ENCODE measurements around the gene TRNT1.

The TRNT1 gene

GRCh38 chr3:3134750-3135448 is 8.2 kb downstream of the TRNT1 start:
- Histone ChIP-seq H3K9me3 (ENCODE audit: control insufficient read depth, insufficient read depth, low read length) (no peaks in the 10 kb centered on the region), H3K36me3 (ENCODE audit: insufficient read depth, low read length) (peaks cover 12% of the 10 kb centered on the region), H3K4me1 (ENCODE audit: insufficient read depth, low read length) (no peaks in the 10 kb centered on the region), H3K9ac (ENCODE audit: low read depth, low read length) (no peak overlapping the region)

- H3K9me3 ChIP-seq (ENCODE audit: control insufficient read depth, insufficient read depth, low read length), result no peaks in the 10 kb centered on the region
- peaks cover 11% of the 10 kb centered on the region for H3K36me3 ChIP-seq (ENCODE audit: insufficient read depth, low read length)
Measured at GRCh38 chr3:3137526-3137925, 10.8 kb downstream of the TRNT1 start.

GRCh38 chr3:3141939-3142338 is 15.2 kb downstream of the TRNT1 start:
- H3K4me1 ChIP-seq (ENCODE audit: insufficient read depth, low read length), result no peaks in the 10 kb centered on the region
- H3K36me3 ChIP-seq (ENCODE audit: insufficient read depth, low read length), result peaks cover 16% of the 10 kb centered on the region
- no peak overlapping the region for H3K9ac ChIP-seq (ENCODE audit: low read depth, low read length)
- no peaks in the 10 kb centered on the region for H3K9me3 ChIP-seq (ENCODE audit: control insufficient read depth, insufficient read depth, low read length)

More at GRCh38 chr3:3137526-3137925, 10.8 kb downstream of the TRNT1 start:
- Histone ChIP-seq H3K9ac (ENCODE audit: low read depth, low read length) (no peak overlapping the region), H3K4me1 (ENCODE audit: insufficient read depth, low read length) (no peaks in the 10 kb centered on the region)

- H3K36me3 ChIP-seq (ENCODE audit: insufficient read depth, low read length), result peaks cover 14% of the 10 kb centered on the region
Measured at GRCh38 chr3:3145831-3146230, 19.1 kb downstream of the TRNT1 start.

GRCh38 chr3:3149560-3149959 is 22.8 kb downstream of the TRNT1 start:
- peaks cover 26% of the 10 kb centered on the region for H3K36me3 ChIP-seq (ENCODE audit: insufficient read depth, low read length)
- H3K4me1 ChIP-seq (ENCODE audit: insufficient read depth, low read length), result no peaks in the 10 kb centered on the region
- H3K9ac ChIP-seq (ENCODE audit: low read depth, low read length), result no peak overlapping the region
- no peaks in the 10 kb centered on the region for H3K9me3 ChIP-seq (ENCODE audit: control insufficient read depth, insufficient read depth, low read length)

More at GRCh38 chr3:3145831-3146230, 19.1 kb downstream of the TRNT1 start:
- Histone ChIP-seq H3K4me1 (ENCODE audit: insufficient read depth, low read length) (no peaks in the 10 kb centered on the region), H3K9me3 (ENCODE audit: control insufficient read depth, insufficient read depth, low read length) (no peaks in the 10 kb centered on the region), H3K9ac (ENCODE audit: low read depth, low read length) (no peak overlapping the region)

DNA sequence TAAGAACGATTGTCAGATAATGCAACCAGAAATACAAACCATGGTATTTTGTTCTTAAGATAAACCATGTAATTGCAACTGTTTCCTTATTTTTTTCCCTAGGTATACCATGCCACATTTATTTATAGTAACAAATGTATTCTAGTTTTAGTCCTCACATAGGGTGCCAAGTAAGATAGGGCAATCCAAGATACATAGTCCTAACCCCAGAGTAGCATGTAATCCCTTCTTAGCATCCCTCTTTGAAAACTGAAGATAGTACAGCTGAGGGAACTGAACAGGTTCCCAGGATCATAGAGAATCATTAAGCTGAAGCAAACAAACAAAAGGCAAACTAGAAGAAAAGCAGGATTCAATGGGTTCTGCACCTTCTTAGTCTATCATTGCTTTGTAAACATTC is 24.8 kb downstream of the TRNT1 start:
- Histone ChIP-seq H3K36me3 (ENCODE audit: insufficient read depth, low read length) (peaks cover 18% of the 10 kb centered on the region), H3K4me1 (ENCODE audit: insufficient read depth, low read length) (no peaks in the 10 kb centered on the region), H3K9ac (ENCODE audit: low read depth, low read length) (no peak overlapping the region), H3K9me3 (ENCODE audit: control insufficient read depth, insufficient read depth, low read length) (no peaks in the 10 kb centered on the region)

DNA sequence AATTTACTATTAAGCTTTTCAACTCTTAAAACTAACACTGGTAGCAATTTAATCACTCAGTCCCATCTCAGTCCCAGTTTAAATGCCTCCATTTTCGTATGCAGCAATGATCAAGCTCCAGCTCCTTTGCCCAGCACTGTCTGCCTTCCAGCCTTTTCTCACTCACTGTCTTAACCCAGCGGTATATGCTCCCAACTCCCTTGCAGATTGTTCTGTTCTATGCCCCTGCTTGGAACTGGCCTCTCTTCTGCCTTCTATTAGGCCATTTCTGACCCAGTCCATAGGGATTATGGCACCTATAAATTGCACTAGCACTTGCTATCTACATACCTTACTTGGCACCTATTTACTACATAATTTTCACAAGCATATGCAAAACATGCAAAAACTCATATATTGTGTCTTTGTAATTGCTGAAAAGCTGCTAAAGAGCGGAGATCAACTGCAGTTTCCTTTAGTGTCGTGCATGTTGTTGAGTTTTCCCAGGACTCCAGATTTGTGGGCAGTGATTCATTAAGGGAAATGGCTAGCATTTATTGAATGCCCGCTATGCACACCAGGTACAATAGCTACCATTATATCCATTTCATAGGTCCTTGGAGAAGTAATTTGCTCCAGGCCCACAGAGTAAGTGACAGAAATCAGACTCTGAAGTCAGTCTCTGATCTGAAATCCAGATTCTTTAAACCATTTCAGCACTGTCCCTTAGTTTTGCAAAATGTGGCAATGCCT is 28.3 kb downstream of the TRNT1 start:
- Histone ChIP-seq H3K9me3 (ENCODE audit: control insufficient read depth, insufficient read depth, low read length) (no peaks in the 10 kb centered on the region), H3K9ac (ENCODE audit: low read depth, low read length) (no peak overlapping the region), H3K36me3 (ENCODE audit: insufficient read depth, low read length) (peaks cover 20% of the 10 kb centered on the region), H3K4me1 (ENCODE audit: insufficient read depth, low read length) (no peaks in the 10 kb centered on the region)

GRCh38 chr3:3157484-3157883 is 30.7 kb downstream of the TRNT1 start:
- Histone ChIP-seq H3K4me1 (ENCODE audit: insufficient read depth, low read length) (no peaks in the 10 kb centered on the region), H3K36me3 (ENCODE audit: insufficient read depth, low read length) (peaks cover 12% of the 10 kb centered on the region), H3K9ac (ENCODE audit: low read depth, low read length) (no peak overlapping the region), H3K9me3 (ENCODE audit: control insufficient read depth, insufficient read depth, low read length) (no peaks in the 10 kb centered on the region)

GRCh38 chr3:3160826-3161225 is 34.1 kb downstream of the TRNT1 start:
- no peak overlapping the region for H3K9ac ChIP-seq (ENCODE audit: low read depth, low read length)
- peaks cover 11% of the 10 kb centered on the region for H3K36me3 ChIP-seq (ENCODE audit: insufficient read depth, low read length)
- H3K4me1 ChIP-seq (ENCODE audit: insufficient read depth, low read length), result no peaks in the 10 kb centered on the region
- H3K9me3 ChIP-seq (ENCODE audit: control insufficient read depth, insufficient read depth, low read length), result no peaks in the 10 kb centered on the region

DNA sequence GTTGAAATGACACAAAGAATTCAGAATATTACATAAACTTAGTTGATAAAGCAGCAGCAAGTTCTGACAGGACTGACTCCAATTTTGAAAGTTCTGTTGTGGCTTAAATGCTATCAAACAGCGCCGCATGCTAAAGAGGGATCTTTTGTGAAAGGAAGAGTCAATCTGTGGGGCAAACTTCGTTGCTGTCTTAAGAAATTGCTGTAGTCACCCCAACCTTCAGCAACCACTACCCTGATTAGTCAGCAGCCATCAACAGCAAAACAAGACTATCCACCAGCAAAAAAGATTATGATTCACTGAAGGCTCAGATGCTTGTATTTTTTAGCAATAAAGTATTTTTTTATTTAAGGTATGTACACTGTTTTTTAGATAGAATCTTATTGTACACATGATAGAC is 38.5 kb downstream of the TRNT1 start:
- Histone ChIP-seq H3K36me3 (ENCODE audit: insufficient read depth, low read length) (peaks cover 10% of the 10 kb centered on the region; the same call in 1 of the 2 replicates), H3K9me3 (ENCODE audit: control insufficient read depth, insufficient read depth, low read length) (no peaks in the 10 kb centered on the region)

DNA sequence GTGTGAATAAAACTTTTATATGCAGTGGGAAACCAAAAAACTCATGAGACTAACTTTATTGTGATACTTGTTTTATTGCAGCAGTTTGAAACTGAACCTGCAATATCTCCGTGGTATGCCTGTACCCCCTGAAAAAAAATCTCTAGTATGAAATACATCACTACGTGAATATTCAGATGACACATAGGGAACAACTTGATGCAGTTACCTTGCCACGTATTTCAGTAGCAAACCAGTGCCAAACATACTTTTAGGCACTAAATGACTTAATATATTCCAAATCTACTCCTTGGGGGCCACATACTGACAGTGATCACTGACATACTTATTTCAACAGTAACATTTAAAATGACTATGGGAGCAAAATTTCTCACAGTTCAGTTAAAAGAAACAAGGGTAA is 38.9 kb downstream of the TRNT1 start:
- no peaks in the 10 kb centered on the region for H3K4me1 ChIP-seq (ENCODE audit: insufficient read depth, low read length)
- no peak overlapping the region for H3K9ac ChIP-seq (ENCODE audit: low read depth, low read length)
- H3K9me3 ChIP-seq (ENCODE audit: control insufficient read depth, insufficient read depth, low read length), result no peaks in the 10 kb centered on the region
- H3K36me3 ChIP-seq (ENCODE audit: insufficient read depth, low read length), result peaks cover 13% of the 10 kb centered on the region

More for the DNA sequence above, 38.5 kb downstream of the TRNT1 start:
- no peak overlapping the region for H3K9ac ChIP-seq (ENCODE audit: low read depth, low read length)
- H3K4me1 ChIP-seq (ENCODE audit: insufficient read depth, low read length), result no peaks in the 10 kb centered on the region

GRCh38 chr3:3170998-3171397 is 44.3 kb downstream of the TRNT1 start:
- Histone ChIP-seq H3K9me3 (ENCODE audit: control insufficient read depth, insufficient read depth, low read length) (no peaks in the 10 kb centered on the region), H3K36me3 (ENCODE audit: insufficient read depth, low read length) (peaks cover 12% of the 10 kb centered on the region), H3K4me1 (ENCODE audit: insufficient read depth, low read length) (no peaks in the 10 kb centered on the region), H3K9ac (ENCODE audit: low read depth, low read length) (no peak overlapping the region)

- H3K4me1 ChIP-seq (ENCODE audit: insufficient read depth, low read length), result no peaks in the 10 kb centered on the region
- H3K36me3 ChIP-seq (ENCODE audit: insufficient read depth, low read length), result peaks cover 11% of the 10 kb centered on the region
- no peak overlapping the region for H3K9ac ChIP-seq (ENCODE audit: low read depth, low read length)
- H3K9me3 ChIP-seq (ENCODE audit: control insufficient read depth, insufficient read depth, low read length), result no peaks in the 10 kb centered on the region
Measured at GRCh38 chr3:3172627-3173026, 45.9 kb downstream of the TRNT1 start.

DNA sequence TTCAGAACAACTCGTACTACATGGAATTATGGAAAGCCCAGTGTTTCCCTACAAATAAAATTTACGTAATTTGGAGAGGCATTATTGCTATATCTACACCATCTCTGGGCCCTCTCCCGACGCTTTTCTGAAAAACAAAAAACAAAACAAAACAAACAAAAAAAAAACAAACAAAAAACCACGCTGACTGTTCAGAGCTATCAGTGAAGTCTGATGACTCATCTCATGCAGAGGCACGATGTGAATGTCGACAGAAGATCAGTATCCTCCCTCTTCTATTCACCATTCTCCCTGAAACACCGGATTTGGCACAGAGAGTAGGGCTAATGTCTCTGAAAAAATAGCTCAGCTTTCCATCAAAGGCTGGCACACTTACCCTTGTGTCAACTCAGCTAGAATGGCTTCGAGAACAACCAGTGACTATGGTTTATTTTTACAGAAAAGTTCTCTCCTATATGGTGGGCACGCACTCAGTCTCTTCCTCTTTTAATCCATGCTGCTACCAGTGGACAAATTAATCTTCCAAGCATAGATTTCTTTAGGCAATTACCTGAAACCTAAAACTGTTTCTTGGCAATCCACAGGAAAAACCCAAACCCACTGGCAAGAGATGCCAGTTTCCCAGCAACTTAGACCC is 51.2 kb downstream of the TRNT1 start:
- H3K4me1 ChIP-seq (ENCODE audit: insufficient read depth, low read length), result 0 out of 2 replicates have a peak, but pooled peaks cover 4% of the 10 kb centered on the region
- no peaks in the 10 kb centered on the region for H3K9me3 ChIP-seq (ENCODE audit: control insufficient read depth, insufficient read depth, low read length)
- H3K36me3 ChIP-seq (ENCODE audit: insufficient read depth, low read length), result peaks cover 8% of the 10 kb centered on the region
- no peak overlapping the region; the same call in 1 of the 2 replicates for H3K9ac ChIP-seq (ENCODE audit: low read depth, low read length)

Measured in ES-I3 (cell line).